Measurements from ENCODE around the gene MS4A3. TPM values are rescaled to one million over a fixed set of nuclear protein-coding genes. Genes with fewer than 3 reads are reported as not detected.

MS4A3 gene
- total RNA-seq, 4 donors from 2014 or later, result not detected

GRCh38 chr11:60119710-60120109 is 63.2 kb downstream of the MS4A3 start:
- Histone ChIP-seq H3K27me3 (no peaks in the 10 kb centered on the region), H3K36me3 (no peaks in the 10 kb centered on the region), H3K27ac (no peak overlapping the region), H3K4me1 (no peaks in the 10 kb centered on the region), H3K4me3 (no peak overlapping the region), H3K9me3 (no peaks in the 10 kb centered on the region)
- TF ChIP-seq CTCF (IDR thresholded peaks at IDR 0.05), result no peak
- TF ChIP-seq POLR2A (IDR thresholded peaks at IDR 0.05), result no peak
- DNase-seq, result no peak

Other genes starting within 250 kb of the MS4A3 start
- gene MRPL16, start 245.9 kb upstream of the MS4A3 start, total RNA-seq, result 10 to 100 TPM; 25.9 to 80.9 (median 46.0) TPM
- not detected for gene CBLIF, start 211.2 kb upstream of the MS4A3 start, total RNA-seq
- not detected for gene TCN1, start 190.2 kb upstream of the MS4A3 start, total RNA-seq
- not detected for gene OOSP3, start 177.9 kb upstream of the MS4A3 start, total RNA-seq
- not detected for gene OOSP1, start 118.2 kb upstream of the MS4A3 start, total RNA-seq
- gene OOSP4A, start 92.6 kb upstream of the MS4A3 start, total RNA-seq, result not detected
- gene OOSP4B, start 39.5 kb upstream of the MS4A3 start, total RNA-seq, result not detected
- not detected for gene OOSP2, start 16.3 kb upstream of the MS4A3 start, total RNA-seq
- 1 to 10 TPM in 2 of 4 donors, under 1 TPM in 1, not detected in 1; 0.80 to 3.3 (median 1.0) TPM for gene MS4A2, start 32.0 kb downstream of the MS4A3 start, total RNA-seq
- gene MS4A6A, start 126.4 kb downstream of the MS4A3 start, total RNA-seq, result 10 to 100 TPM in 3 of 4 donors, 1 to 10 TPM in 1; 7.4 to 66.0 (median 33.5) TPM
- gene MS4A4E, start 186.5 kb downstream of the MS4A3 start, total RNA-seq, result 10 to 100 TPM in 2 of 4 donors, 1 to 10 TPM in 2; 2.6 to 13.1 (median 9.3) TPM
- 10 to 100 TPM in 1 of 4 donors, 1 to 10 TPM in 3; 2.8 to 17.0 (median 4.4) TPM for gene MS4A4A, start 224.0 kb downstream of the MS4A3 start, total RNA-seq